Measurements from ENCODE around the gene ADCY9. TPM values are rescaled to one million over a fixed set of nuclear protein-coding genes. Genes with fewer than 3 reads are reported as not detected.
A peak's percentile ranks its signal among the peaks of the same experiment; 100 is the strongest.

The ADCY9 gene
- total RNA-seq, 1 experiment from 2014 or later, result 4.7 TPM

DNA sequence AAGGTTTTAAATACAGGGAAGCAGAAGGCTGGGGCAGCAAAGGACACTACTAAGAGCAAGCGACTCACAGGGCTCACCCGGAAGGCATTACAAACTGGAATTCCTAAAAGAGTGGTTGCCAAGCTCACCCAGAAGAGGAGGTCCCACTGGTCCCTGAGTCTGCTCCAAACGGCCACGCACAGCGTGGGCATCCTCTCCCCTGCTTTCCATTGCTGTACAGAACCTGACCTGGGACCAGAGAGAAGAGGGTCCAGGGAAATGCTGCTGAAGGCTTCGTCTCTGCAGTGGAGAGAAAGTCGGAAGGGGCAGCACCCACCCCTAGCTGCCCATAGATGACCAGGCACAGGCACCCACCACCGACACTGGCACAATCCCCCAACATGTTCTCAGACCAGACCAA is 67.2 kb downstream of the ADCY9 start:
- H3K4ac ChIP-seq (ENCODE audit: low read depth, low read length), result no peak overlapping the region
- H3K23me2 ChIP-seq (ENCODE audit: insufficient read length, low read depth, low read length, poor library complexity, severe bottlenecking), result no peaks in the 10 kb centered on the region
- H2BK5ac ChIP-seq (ENCODE audit: insufficient read length, low read length), result no peak overlapping the region
- no peak overlapping the region for H3K18ac ChIP-seq (ENCODE audit: insufficient read length, low read depth, low read length)
- H3K36me3 Mint-ChIP-seq (ENCODE audit: insufficient read depth in 1 of 3, low read depth in 3 of 3), result no peaks in the 10 kb centered on the region
- H3K79me1 ChIP-seq (ENCODE audit: insufficient read depth, low read depth, low read length, poor library complexity, severe bottlenecking), result no peaks in the 10 kb centered on the region
- H3K4me3 Mint-ChIP-seq, result no peak overlapping the region
- H4K8ac ChIP-seq (replicated peaks; ENCODE audit: insufficient read length, low read depth, low read length), result no peak overlapping the region
- H4K20me1 ChIP-seq (ENCODE audit: control insufficient read depth, insufficient read depth, insufficient read length), result no peaks in the 10 kb centered on the region
- peak overlapping the region in 2 of 3 experiments; percentile 28 to 45; a peak in 1 of 7 replicates for H3K27ac Mint-ChIP-seq
- H2BK15ac ChIP-seq (ENCODE audit: low read depth, low read length), result no peak overlapping the region
- no peak overlapping the region for H3T11ph ChIP-seq (ENCODE audit: low read length)
- H3K9me3 Mint-ChIP-seq, result no peaks in the 10 kb centered on the region
- H3K14ac ChIP-seq (ENCODE audit: insufficient read depth, low read length), result no peak overlapping the region
- no peak overlapping the region for H2AFZ ChIP-seq (ENCODE audit: low read length)
- H3K4me2 ChIP-seq (ENCODE audit: insufficient read depth, insufficient read length, low read length), result no peak overlapping the region
- peaks cover 1% of the 10 kb centered on the region; the same call in 1 of the 2 replicates for H3K27me3 Mint-ChIP-seq (ENCODE audit: low read depth)
- no peak overlapping the region for H3K9ac ChIP-seq (ENCODE audit: extremely low read depth, insufficient read length, low read length)
- no peak overlapping the region for H3K56ac ChIP-seq (ENCODE audit: insufficient read length, low read depth, low read length)
- no peak overlapping the region for H3K27ac ChIP-seq (ENCODE audit: insufficient read length, low read depth, low read length)
- no peaks in the 10 kb centered on the region for H3K9me3 ChIP-seq (ENCODE audit: control insufficient read depth, low read depth, low read length)
- no peak overlapping the region for H3K23ac ChIP-seq (ENCODE audit: insufficient read length, low read depth, low read length)
- no peaks in the 10 kb centered on the region for H3K79me2 ChIP-seq (ENCODE audit: insufficient read depth, low read length)
- WGBS (ENCODE audit: extremely low coverage, insufficient read length, low lambda C conversion rate), result no CpG with 5 or more reads among the region's 8 CpGs
- TF ChIP-seq, protein P1, sequence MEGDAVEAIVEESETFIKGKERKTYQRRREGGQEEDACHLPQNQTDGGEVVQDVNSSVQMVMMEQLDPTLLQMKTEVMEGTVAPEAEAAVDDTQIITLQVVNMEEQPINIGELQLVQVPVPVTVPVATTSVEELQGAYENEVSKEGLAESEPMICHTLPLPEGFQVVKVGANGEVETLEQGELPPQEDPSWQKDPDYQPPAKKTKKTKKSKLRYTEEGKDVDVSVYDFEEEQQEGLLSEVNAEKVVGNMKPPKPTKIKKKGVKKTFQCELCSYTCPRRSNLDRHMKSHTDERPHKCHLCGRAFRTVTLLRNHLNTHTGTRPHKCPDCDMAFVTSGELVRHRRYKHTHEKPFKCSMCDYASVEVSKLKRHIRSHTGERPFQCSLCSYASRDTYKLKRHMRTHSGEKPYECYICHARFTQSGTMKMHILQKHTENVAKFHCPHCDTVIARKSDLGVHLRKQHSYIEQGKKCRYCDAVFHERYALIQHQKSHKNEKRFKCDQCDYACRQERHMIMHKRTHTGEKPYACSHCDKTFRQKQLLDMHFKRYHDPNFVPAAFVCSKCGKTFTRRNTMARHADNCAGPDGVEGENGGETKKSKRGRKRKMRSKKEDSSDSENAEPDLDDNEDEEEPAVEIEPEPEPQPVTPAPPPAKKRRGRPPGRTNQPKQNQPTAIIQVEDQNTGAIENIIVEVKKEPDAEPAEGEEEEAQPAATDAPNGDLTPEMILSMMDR (conservative IDR thresholded peaks at IDR 0.05), result no peak
- no peak overlapping the region for H4K91ac ChIP-seq (ENCODE audit: insufficient read length, low read depth, low read length)
- no peaks in the 10 kb centered on the region; the same call in 1 of the 2 replicates for H3K4me1 ChIP-seq (ENCODE audit: insufficient read depth, low read length)
- no peak overlapping the region for H4K5ac ChIP-seq (ENCODE audit: insufficient read length, low read depth, low read length)
- H2BK120ac ChIP-seq (ENCODE audit: low read depth, low read length, poor library complexity, severe bottlenecking), result no peak overlapping the region
- H3K4me1 Mint-ChIP-seq, result peaks cover 4 to 16% of the 10 kb centered on the region in 2 experiments; a peak in 3 of 4 replicates
- no peak overlapping the region for H2AK5ac ChIP-seq (ENCODE audit: insufficient read length, low read length)
- H3K27me3 ChIP-seq (ENCODE audit: insufficient read depth, low read length), result no peaks in the 10 kb centered on the region
- H2BK12ac ChIP-seq (ENCODE audit: insufficient read length, low read depth, low read length), result no peak overlapping the region
- H2BK20ac ChIP-seq (ENCODE audit: low read depth, low read length, poor library complexity, severe bottlenecking), result no peak overlapping the region
- no peak for DNase-seq

Data from H9 (cell line).